Endothelial cell of umbilical vein (primary cell): Measurements from ENCODE around the gene USP25. TPM values are rescaled to one million over a fixed set of nuclear protein-coding genes. Genes with fewer than 3 reads are reported as not detected.

Experiments used
- BruUV-seq: library from RNA; stranded (reverse); fragments of 400-500 nt; replicated peaks from 2 replicates; lab custom pipeline; 2021; lab: Mats Ljungman, UMichigan
- CTCF ChIA-PET: fragments of 300-600, 350-600 bp; sonication (Branson Sonifier 250); formaldehyde crosslinking; loops from one replicate; lab custom pipeline; 2021; ENCODE audit warnings: antibody characterized with exemption, inconsistent platforms; lab: Charles Lee
- POLR2A ChIA-PET: fragments of 300-600, 350-600 bp; sonication (Branson Sonifier 250); formaldehyde crosslinking; loops from one replicate; lab custom pipeline; 2021; ENCODE audit warnings: antibody characterized with exemption, inconsistent platforms; lab: Charles Lee
- DNase-seq: peaks from one replicate; pipeline ENCODE4 v3.0.0-alpha.2; 2011; ENCODE audit warnings: low read depth, low spot score
- FAIRE-seq: peaks from 2 replicates; lab custom pipeline; 2011; peaks lifted over from hg19 to GRCh38; lab: Jason Lieb, UNC
- H2AFZ ChIP-seq: 2 replicates; pipeline ENCODE4 v1.6.0; 2012; ENCODE audit warnings: low read depth, low read length, control low read depth, inconsistent platforms
- H3K27ac ChIP-seq: 2 replicates; pipeline ENCODE4 v1.5.1; 2011; ENCODE audit warnings: low read depth, mild to moderate bottlenecking, control low read depth, low read length, moderate library complexity; ENCODE audit not compliant: insufficient read depth
- H3K27me3 ChIP-seq, 2 experiments: 2 replicates each; pipeline versions ENCODE4 v1.6.0 to v1.6.1; 2011; ENCODE audit warnings: low read length in 2 of 2, mixed read lengths in 1 of 2; ENCODE audit not compliant: control insufficient read depth in 2 of 2, insufficient read depth in 2 of 2
- H3K36me3 ChIP-seq, 2 experiments: 2 replicates in 1 of 2; 3 replicates in 1 of 2; pipeline ENCODE4 v1.5.1; 2011; ENCODE audit warnings: low read length in 2 of 2, mild to moderate bottlenecking in 1 of 2, moderate library complexity in 1 of 2; ENCODE audit not compliant: control insufficient read depth in 2 of 2, insufficient read depth in 2 of 2; ENCODE audit errors: extremely low read depth in 1 of 2
- H3K4me1 ChIP-seq: 3 replicates; pipeline ENCODE4 v1.5.1; 2011; ENCODE audit warnings: mild to moderate bottlenecking, low read length; ENCODE audit not compliant: control insufficient read depth, insufficient read depth; ENCODE audit errors: extremely low read depth
- H3K4me2 ChIP-seq: 2 replicates; pipeline ENCODE4 v1.6.1; 2011; ENCODE audit warnings: low read length, control low read depth, mixed read lengths; ENCODE audit not compliant: insufficient read depth
- H3K4me3 ChIP-seq, 3 experiments: fragments of 200-600 bp in 1 of 3; sonication (generic), shearing (Covaris generic) in 1 of 3; replicated peaks in 1 of 3; 2 replicates each; pipeline ENCODE4 v1.5.1; 2011 to 2016; ENCODE audit warnings: control low read depth in 3 of 3, low read length in 3 of 3, mild to moderate bottlenecking in 2 of 3, inconsistent platforms in 1 of 3, low read depth in 1 of 3, moderate library complexity in 1 of 3; ENCODE audit not compliant: insufficient read depth in 1 of 3
- H3K79me2 ChIP-seq: 2 replicates; pipeline ENCODE4 v1.6.0; 2012; ENCODE audit warnings: low read length, inconsistent platforms; ENCODE audit not compliant: control insufficient read depth, insufficient read depth
- H3K9ac ChIP-seq: replicated peaks from 2 replicates; pipeline ENCODE3; 2011; ENCODE audit warnings: low read length, control low read depth; ENCODE audit not compliant: insufficient read depth; ENCODE audit errors: extremely low read depth
- H3K9me1 ChIP-seq: replicated peaks from 3 replicates; pipeline ENCODE4 v1.6.0; 2011; ENCODE audit warnings: mild to moderate bottlenecking, low read length; ENCODE audit not compliant: control insufficient read depth, insufficient read depth; ENCODE audit errors: extremely low read depth
- H3K9me3 ChIP-seq: replicated peaks from 2 replicates; pipeline ENCODE4 v1.5.1; 2012; ENCODE audit warnings: low read length, inconsistent platforms; ENCODE audit not compliant: control insufficient read depth, insufficient read depth
- H4K20me1 ChIP-seq: replicated peaks from 2 replicates; pipeline ENCODE3; 2011; ENCODE audit warnings: mild to moderate bottlenecking, low read length; ENCODE audit not compliant: control insufficient read depth, insufficient read depth; ENCODE audit errors: extremely low read depth
- EZH2 ChIP-seq: IDR thresholded peaks from 2 replicates; pipeline ENCODE4 v1.6.1; 2012; ENCODE audit warnings: borderline replicate concordance, low read depth, mild to moderate bottlenecking, moderate library complexity, low read length, inconsistent platforms; ENCODE audit not compliant: severe bottlenecking
- FOS ChIP-seq: IDR thresholded peaks from 2 replicates; pipeline ENCODE4 v1.6.1; 2011; ENCODE audit warnings: mild to moderate bottlenecking, low read length, moderate library complexity, borderline replicate concordance; ENCODE audit not compliant: insufficient read depth
- GATA2 ChIP-seq: IDR thresholded peaks from 2 replicates; pipeline ENCODE4 v1.7.0; 2011; ENCODE audit warnings: low read depth, mild to moderate bottlenecking, moderate library complexity, mixed read lengths, low read length; ENCODE audit not compliant: insufficient read length, insufficient read depth
- JUN ChIP-seq: IDR thresholded peaks from 2 replicates; pipeline ENCODE4 v1.6.1; 2011; ENCODE audit warnings: borderline replicate concordance, low read depth; ENCODE audit not compliant: insufficient read length, insufficient read depth
- MYC ChIP-seq: IDR thresholded peaks from one replicate; pipeline ENCODE4 v1.6.1; 2011; ENCODE audit warnings: mild to moderate bottlenecking, low read depth, low read length
- POLR2AphosphoS5 ChIP-seq: IDR thresholded peaks from 2 replicates; pipeline ENCODE4 v1.6.1; 2012; ENCODE audit warnings: low read depth, mild to moderate bottlenecking, control low read depth, low read length, moderate library complexity; ENCODE audit not compliant: insufficient read depth
- dilution Hi-C: fragments of 300-500 bp; cut with MboI; formaldehyde crosslinking; loops from one replicate; pipeline ENCODE4 v1.15.0; 2019; ENCODE audit warnings: low sequenced_read_pairs; ENCODE audit not compliant: extremely low pct_ligation_motif_present
- intact Hi-C: fragments of 100-400 bp; cut with micrococcal nuclease; formaldehyde crosslinking; loops from one replicate; pipeline ENCODE4 v1.10.0; 2022
- polyA plus RNA-seq, 4 experiments: library from polyadenylated mRNA; depleted of rRNA in 3 of 4; stranded (reverse) in 3 of 4; unstranded in 1 of 4; fragments of >200 nt; gene quantifications; 2 replicates each; pipeline versions ENCODE4 v1.2.1 to v1.2.3, GENCODE V29; 2011 to 2012; ENCODE audit warnings: missing spikeins in 1 of 4
- total RNA-seq: library from RNA; stranded (reverse); gene quantifications from 2 replicates; pipeline ENCODE4 v1.2.3, GENCODE V29; 2021
- TF ChIP-seq, protein P1 (sequence below), 2 donors: IDR thresholded peaks; 1 replicate in 1 of 2; 2 replicates in 1 of 2; pipeline ENCODE4 v1.5.1; 2011; ENCODE audit warnings: low read length in 2 of 2, mild to moderate bottlenecking in 2 of 2, moderate library complexity in 2 of 2, control low read depth in 1 of 2, inconsistent platforms in 1 of 2, low read depth in 1 of 2; ENCODE audit not compliant: insufficient read depth in 1 of 2; ENCODE audit errors: extremely low read depth in 1 of 2
- TF ChIP-seq, protein P2 (sequence below): IDR thresholded peaks from 2 replicates; pipeline ENCODE4 v1.6.1; 2011; ENCODE audit not compliant: insufficient read depth, insufficient read length

Gene USP25
- total and polyA plus RNA-seq, 2 donors (not counting 3 experiments of a cell fraction or from before 2014, with no cell fraction given): 14.4 to 67.5 TPM

DNA sequence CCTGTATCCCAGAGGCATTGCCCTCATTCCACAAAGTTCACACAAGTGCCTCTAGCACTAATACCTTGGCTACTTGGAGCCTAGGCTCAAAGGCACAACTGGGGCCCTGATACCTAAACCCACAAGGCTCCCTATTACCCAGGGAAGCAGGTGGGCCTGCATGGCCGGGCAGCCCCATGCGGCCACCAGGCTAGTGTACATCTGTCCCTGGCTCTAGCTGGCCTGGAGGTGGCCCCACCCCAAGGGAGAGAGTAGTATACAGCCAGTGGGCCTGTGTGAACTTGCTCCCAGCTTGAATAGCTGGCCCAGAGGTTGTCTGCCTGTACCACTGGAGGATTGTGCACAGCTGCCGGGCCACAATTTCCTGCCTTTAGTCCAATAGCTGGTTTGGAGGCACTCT, 52.2 kb downstream of the USP25 start:
- ChIA-PET POLR2A (no interaction called here), CTCF (no interaction called here)
- no peaks in the 10 kb centered on the region for H3K9me1 ChIP-seq
- TF ChIP-seq GATA2 (no peak), POLR2AphosphoS5 (no peak), EZH2 (no peak), MYC (no peak), JUN (no peak), FOS (no peak)
- TF ChIP-seq, protein P1, sequence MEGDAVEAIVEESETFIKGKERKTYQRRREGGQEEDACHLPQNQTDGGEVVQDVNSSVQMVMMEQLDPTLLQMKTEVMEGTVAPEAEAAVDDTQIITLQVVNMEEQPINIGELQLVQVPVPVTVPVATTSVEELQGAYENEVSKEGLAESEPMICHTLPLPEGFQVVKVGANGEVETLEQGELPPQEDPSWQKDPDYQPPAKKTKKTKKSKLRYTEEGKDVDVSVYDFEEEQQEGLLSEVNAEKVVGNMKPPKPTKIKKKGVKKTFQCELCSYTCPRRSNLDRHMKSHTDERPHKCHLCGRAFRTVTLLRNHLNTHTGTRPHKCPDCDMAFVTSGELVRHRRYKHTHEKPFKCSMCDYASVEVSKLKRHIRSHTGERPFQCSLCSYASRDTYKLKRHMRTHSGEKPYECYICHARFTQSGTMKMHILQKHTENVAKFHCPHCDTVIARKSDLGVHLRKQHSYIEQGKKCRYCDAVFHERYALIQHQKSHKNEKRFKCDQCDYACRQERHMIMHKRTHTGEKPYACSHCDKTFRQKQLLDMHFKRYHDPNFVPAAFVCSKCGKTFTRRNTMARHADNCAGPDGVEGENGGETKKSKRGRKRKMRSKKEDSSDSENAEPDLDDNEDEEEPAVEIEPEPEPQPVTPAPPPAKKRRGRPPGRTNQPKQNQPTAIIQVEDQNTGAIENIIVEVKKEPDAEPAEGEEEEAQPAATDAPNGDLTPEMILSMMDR (IDR thresholded peaks at IDR 0.05; ENCODE audit: extremely low read depth in 1 of 2, insufficient read depth in 1 of 2, low read depth in 1 of 2, low read length in 2 of 2): no peak
- TF ChIP-seq, protein P2, sequence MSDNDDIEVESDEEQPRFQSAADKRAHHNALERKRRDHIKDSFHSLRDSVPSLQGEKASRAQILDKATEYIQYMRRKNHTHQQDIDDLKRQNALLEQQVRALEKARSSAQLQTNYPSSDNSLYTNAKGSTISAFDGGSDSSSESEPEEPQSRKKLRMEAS: no peak
- no peaks in the 10 kb centered on the region for H3K27me3 ChIP-seq
- dilution Hi-C loops (no loop called here), intact Hi-C loops (no loop called here)
- FAIRE-seq (no peak), DNase-seq (no peak)
- H3K4me2 ChIP-seq: no peak overlapping the region
- no TSS peak for BruUV-seq
- no peaks in the 10 kb centered on the region for H3K9me3 ChIP-seq
- no peak overlapping the region for H3K9ac ChIP-seq
- peaks cover 0 to 17% of the 10 kb centered on the region in 2 experiments for H3K36me3 ChIP-seq
- H3K79me2 ChIP-seq: peaks cover 23% of the 10 kb centered on the region
- H2AFZ ChIP-seq: no peak overlapping the region
- H4K20me1 ChIP-seq: no peaks in the 10 kb centered on the region
- H3K4me3 ChIP-seq: no peak overlapping the region
- H3K4me1 ChIP-seq: peaks cover 3% of the 10 kb centered on the region
- H3K27ac ChIP-seq: no peak overlapping the region
